HG03354 (cell line): ENCODE data around the gene TEX13A.
A peak's percentile ranks its signal among the peaks of the same experiment; 100 is the strongest.
"Not testable (repeated sequence)": the region's sequence is repeated elsewhere in the genome, so short reads cannot be mapped to it uniquely, and the experiment has no call there.

ENCODE experiments used
- ATAC-seq: cut with Tn5 transposase; IDR thresholded peaks from one replicate; pipeline ENCODE4 v1.9.1; 2021; ENCODE audit warnings: mild to moderate bottlenecking; ENCODE audit not compliant: unreplicated experiment, poor library complexity, severe bottlenecking

TEX13A gene

GRCh38 chrX:105220636-105221035 is at the start of gene TEX13A:
Gene TEX13A (minus strand): TSS chrX:105220694. CDS start chrX:105220397, 297 bp downstream.
- ATAC-seq = no peak

GRCh38 chrX:105269386-105269785 is 48.9 kb upstream of the TEX13A start:
- no peak for ATAC-seq

GRCh38 chrX:105267167-105267566 is 46.7 kb upstream of the TEX13A start:
- no peak for ATAC-seq

- ATAC-seq = no peak
Measured at GRCh38 chrX:105266456-105266855, 46.0 kb upstream of the TEX13A start.

- no peak for ATAC-seq
Measured at GRCh38 chrX:105265093-105265492, 44.6 kb upstream of the TEX13A start.

GRCh38 chrX:105263801-105264200 is 43.3 kb upstream of the TEX13A start:
- ATAC-seq = no peak

GRCh38 chrX:105263171-105263570 is 42.7 kb upstream of the TEX13A start:
- ATAC-seq = no peak

GRCh38 chrX:105260291-105261043 is 40.0 kb upstream of the TEX13A start:
- no peak for ATAC-seq

- ATAC-seq = no peak
Measured at GRCh38 chrX:105241056-105241455, 20.6 kb upstream of the TEX13A start.

- ATAC-seq = not testable (repeated sequence)
Measured at GRCh38 chrX:105237407-105237806, 16.9 kb upstream of the TEX13A start.

- ATAC-seq = no peak
Measured at GRCh38 chrX:105229146-105229545, 8.7 kb upstream of the TEX13A start.

GRCh38 chrX:105228602-105229001 is 8.1 kb upstream of the TEX13A start:
- no peak for ATAC-seq

GRCh38 chrX:105226499-105226898 is 6.0 kb upstream of the TEX13A start:
- ATAC-seq = no peak

GRCh38 chrX:105221374-105221773 is 880 bp upstream of the TEX13A start:
- no peak for ATAC-seq

GRCh38 chrX:105219454-105220401 is 766 bp downstream of the TEX13A start:
- ATAC-seq = no peak

GRCh38 chrX:105211066-105211575 is 9.4 kb downstream of the TEX13A start:
- no peak for ATAC-seq

GRCh38 chrX:105210258-105210657 is 10.2 kb downstream of the TEX13A start:
- no peak for ATAC-seq

- no peak for ATAC-seq
Measured at GRCh38 chrX:105209406-105209805, 11.1 kb downstream of the TEX13A start.

GRCh38 chrX:105191878-105192277 is 28.6 kb downstream of the TEX13A start:
- ATAC-seq = peak; percentile 49

- ATAC-seq = peak; percentile 47
Measured at GRCh38 chrX:105190252-105190853, 30.1 kb downstream of the TEX13A start.
